Neuronal stem cell (in vitro differentiated cells): ENCODE results near the gene GSE1.

Experiments used
- DNase-seq: peaks from one replicate; pipeline ENCODE4 v3.0.0-alpha.2; 2013; ENCODE audit warnings: low spot score
- H2AFZ ChIP-seq: one replicate; pipeline ENCODE4 v1.6.1; 2013; ENCODE audit warnings: mild to moderate bottlenecking, low read length, inconsistent platforms
- H2AK5ac ChIP-seq: 2 replicates; pipeline ENCODE4 v1.6.1; 2013; ENCODE audit warnings: low read depth, mild to moderate bottlenecking, inconsistent platforms, low read length, moderate library complexity, mixed read lengths
- H2BK120ac ChIP-seq: 2 replicates; pipeline ENCODE4 v1.6.1; 2013; ENCODE audit warnings: low read depth, mild to moderate bottlenecking, inconsistent platforms, low read length, moderate library complexity, mixed read lengths
- H2BK12ac ChIP-seq: one replicate; pipeline ENCODE4 v1.6.1; 2013; ENCODE audit warnings: low read length, inconsistent platforms
- H2BK15ac ChIP-seq: 2 replicates; pipeline ENCODE4 v1.6.1; 2013; ENCODE audit warnings: mild to moderate bottlenecking, low read length, inconsistent platforms, mixed read lengths
- H2BK5ac ChIP-seq: one replicate; pipeline ENCODE4 v1.6.1; 2013; ENCODE audit warnings: inconsistent platforms, mild to moderate bottlenecking, low read length, moderate library complexity
- H3K14ac ChIP-seq: one replicate; pipeline ENCODE4 v1.6.1; 2013; ENCODE audit warnings: low read length, inconsistent platforms
- H3K18ac ChIP-seq: 2 replicates; pipeline ENCODE4 v1.6.1; 2013; ENCODE audit warnings: low read length, inconsistent platforms
- H3K23ac ChIP-seq: 2 replicates; pipeline ENCODE4 v1.6.1; 2013; ENCODE audit warnings: low read depth, mild to moderate bottlenecking, mixed read lengths, low read length, inconsistent platforms; ENCODE audit not compliant: poor library complexity
- H3K27ac ChIP-seq: replicated peaks from 3 replicates; pipeline ENCODE4 v1.5.1; 2013; ENCODE audit warnings: low read length, inconsistent platforms
- H3K27me3 ChIP-seq, 3 experiments: 2 replicates each; pipeline ENCODE4 v1.6.1; 2013; ENCODE audit warnings: low read length in 3 of 3, mild to moderate bottlenecking in 2 of 3, inconsistent platforms in 1 of 3, low read depth in 1 of 3, mixed read lengths in 1 of 3, moderate library complexity in 1 of 3; ENCODE audit not compliant: control insufficient read depth in 3 of 3, insufficient read depth in 3 of 3
- H3K36me3 ChIP-seq, 2 donors: replicated peaks in 1 of 2; 2 replicates each; pipeline ENCODE4 v1.6.1; 2013; ENCODE audit warnings: low read length in 2 of 2; ENCODE audit not compliant: control insufficient read depth in 2 of 2, insufficient read depth in 2 of 2
- H3K4ac ChIP-seq: 2 replicates; pipeline ENCODE4 v1.6.1; 2013; ENCODE audit warnings: inconsistent platforms, mild to moderate bottlenecking, low read length, moderate library complexity
- H3K4me1 ChIP-seq, 2 donors: 1 replicate in 1 of 2; 2 replicates in 1 of 2; pipeline ENCODE4 v1.6.1; 2013; ENCODE audit warnings: low read length in 2 of 2, low read depth in 1 of 2; ENCODE audit not compliant: control insufficient read depth in 2 of 2, insufficient read depth in 1 of 2
- H3K4me2 ChIP-seq: one replicate; pipeline ENCODE4 v1.6.1; 2013; ENCODE audit warnings: mild to moderate bottlenecking, low read length, inconsistent platforms; ENCODE audit not compliant: insufficient read depth, poor library complexity, severe bottlenecking
- H3K4me3 ChIP-seq, 2 donors: 2 replicates each; pipeline ENCODE4 v1.5.1; 2013; ENCODE audit warnings: low read length in 2 of 2, mild to moderate bottlenecking in 2 of 2, inconsistent platforms in 1 of 2, moderate library complexity in 1 of 2
- H3K79me1 ChIP-seq: one replicate; pipeline ENCODE4 v1.6.1; 2013; ENCODE audit warnings: low read depth, mild to moderate bottlenecking, inconsistent platforms, low read length, moderate library complexity
- H3K9ac ChIP-seq: one replicate; pipeline ENCODE4 v1.6.1; 2013; ENCODE audit warnings: mild to moderate bottlenecking, low read depth, low read length, inconsistent platforms; ENCODE audit not compliant: poor library complexity
- H3K9me3 ChIP-seq, 2 donors: replicated peaks in 1 of 2; 2 replicates each; pipeline versions ENCODE3 to v1.6.1; 2013; ENCODE audit warnings: low read length in 2 of 2, mild to moderate bottlenecking in 2 of 2, inconsistent platforms in 1 of 2, low read depth in 1 of 2, mixed read lengths in 1 of 2, moderate library complexity in 1 of 2; ENCODE audit not compliant: control insufficient read depth in 2 of 2, insufficient read depth in 1 of 2
- H4K8ac ChIP-seq: one replicate; pipeline ENCODE4 v1.6.1; 2013; ENCODE audit warnings: low read depth, mild to moderate bottlenecking, inconsistent platforms, low read length, moderate library complexity
- H4K91ac ChIP-seq: one replicate; pipeline ENCODE4 v1.6.1; 2013; ENCODE audit warnings: low read length, low read depth, mild to moderate bottlenecking, inconsistent platforms; ENCODE audit not compliant: poor library complexity
- WGBS, 2 donors: extraction: QIAGEN DNeasy Blood & Tissue Kit; methylation state at CpG; one replicate each; pipeline ENCODE4 v1.1.7; 2013; ENCODE audit warnings: missing lambda C conversion rate in 2 of 2, mixed read lengths in 1 of 2; ENCODE audit not compliant: insufficient read length in 2 of 2, insufficient replicate concordance in 1 of 2; ENCODE audit errors: extremely low coverage in 2 of 2; 5-methylcytosine and 5-hydroxymethylcytosine counted together

Gene GSE1

DNA sequence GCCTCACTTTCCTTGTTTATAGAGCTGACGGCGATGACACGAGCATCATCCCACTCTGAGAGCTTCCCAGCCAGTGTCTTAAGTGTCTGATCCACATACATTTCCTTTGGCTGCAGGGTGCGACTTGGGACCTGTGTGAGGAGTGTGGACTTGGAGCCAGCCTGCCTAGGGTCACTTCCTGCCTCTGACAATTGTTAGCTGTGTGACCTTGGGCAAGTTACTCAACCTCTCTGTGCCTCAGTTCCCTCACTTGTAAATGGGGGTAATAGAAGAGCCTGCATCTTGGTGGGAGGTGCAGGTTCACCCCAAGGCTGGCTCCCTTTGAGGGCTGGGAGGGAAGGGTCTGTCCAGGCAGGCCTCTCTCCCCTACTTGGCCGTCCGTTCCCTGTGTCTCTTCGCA, 27.4 kb upstream of the GSE1 start:
- no peak overlapping the region for H3K9ac ChIP-seq
- H3K14ac ChIP-seq: peak overlapping the region; percentile 2
- H2BK5ac ChIP-seq: no peak overlapping the region
- H3K27me3 ChIP-seq: peaks cover 0 to 29% (median 0%) of the 10 kb centered on the region in 3 experiments
- WGBS, 2 donors: no CpG with 5 or more reads among the region's 7 CpGs
- no peak overlapping the region for H3K4me2 ChIP-seq
- peak overlapping the region; percentile 12 for H2AK5ac ChIP-seq
- H3K36me3 ChIP-seq: no peaks in the 10 kb centered on the region
- DNase-seq: no peak
- H3K9me3 ChIP-seq: peaks cover 2 to 3% of the 10 kb centered on the region in 2 donors
- H2BK120ac ChIP-seq: no peak overlapping the region
- H4K8ac ChIP-seq: no peak overlapping the region
- no peak overlapping the region for H3K4me3 ChIP-seq
- H2BK12ac ChIP-seq: no peak overlapping the region
- no peak overlapping the region for H2AFZ ChIP-seq
- H3K4ac ChIP-seq: no peak overlapping the region
- H2BK15ac ChIP-seq: no peak overlapping the region
- H3K79me1 ChIP-seq: no peaks in the 10 kb centered on the region
- no peak overlapping the region for H3K27ac ChIP-seq
- H3K18ac ChIP-seq: peak overlapping the region; percentile 1
- H4K91ac ChIP-seq: no peak overlapping the region
- peaks cover 43 to 79% of the 10 kb centered on the region in 2 donors for H3K4me1 ChIP-seq
- H3K23ac ChIP-seq: peak overlapping the region; percentile 14

DNA sequence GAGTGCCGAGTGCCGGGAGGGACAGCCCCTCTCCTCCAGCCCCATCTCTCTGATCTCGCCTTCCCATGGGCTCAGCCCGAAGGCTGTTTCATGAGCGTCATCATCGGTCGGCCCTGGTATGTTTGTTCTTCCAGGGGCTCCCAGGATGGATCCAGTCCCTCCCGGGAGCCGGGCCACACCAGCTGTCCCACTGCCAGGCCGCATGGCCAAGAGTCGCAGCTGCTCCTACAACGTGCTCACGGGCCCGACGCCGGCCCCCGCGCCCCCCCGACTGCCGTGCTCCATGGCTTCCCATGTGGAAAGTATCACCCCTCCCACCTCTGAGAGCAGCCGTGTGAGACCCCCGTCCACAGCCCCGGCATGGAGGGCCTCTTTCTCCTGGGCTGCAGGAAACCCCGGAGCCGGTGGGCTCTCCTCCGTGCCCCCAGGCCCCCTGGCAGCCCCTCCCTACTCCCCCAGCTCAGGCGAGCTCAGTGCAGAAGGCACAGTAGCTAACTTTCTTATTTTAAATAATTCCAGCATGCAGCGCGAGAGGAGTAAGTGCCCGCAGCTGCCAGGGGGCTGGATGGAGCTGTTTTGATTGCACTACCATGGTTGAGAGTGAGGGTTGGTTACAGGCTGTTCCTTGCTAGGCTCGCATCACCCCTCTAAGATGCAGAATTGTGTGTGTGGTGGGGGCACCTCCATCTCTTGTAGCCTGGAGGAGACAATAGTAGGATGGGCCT, 26.6 kb upstream of the GSE1 start:
- peak overlapping the region; percentile 17 for H2BK15ac ChIP-seq
- no peaks in the 10 kb centered on the region for H3K79me1 ChIP-seq
- no peak overlapping the region for H4K8ac ChIP-seq
- H3K9ac ChIP-seq: no peak overlapping the region
- H3K18ac ChIP-seq: peak overlapping the region; percentile 77
- DNase-seq: no peak
- peaks cover 42 to 71% of the 10 kb centered on the region in 2 donors for H3K4me1 ChIP-seq
- no peak overlapping the region for H4K91ac ChIP-seq
- WGBS, 2 donors: no CpG with 5 or more reads among the region's 31 CpGs
- no peak overlapping the region for H2BK12ac ChIP-seq
- H2BK5ac ChIP-seq: no peak overlapping the region
- H3K27me3 ChIP-seq: peaks cover 0 to 25% (median 0%) of the 10 kb centered on the region in 3 experiments
- no peak overlapping the region for H3K14ac ChIP-seq
- H3K4ac ChIP-seq: no peak overlapping the region
- peak overlapping the region; percentile 34 for H2AK5ac ChIP-seq
- H2BK120ac ChIP-seq: peak overlapping the region; percentile 38
- no peak overlapping the region for H2AFZ ChIP-seq
- no peak overlapping the region for H3K4me2 ChIP-seq
- H3K27ac ChIP-seq: no peak overlapping the region
- no peak overlapping the region for H3K23ac ChIP-seq
- H3K36me3 ChIP-seq: no peaks in the 10 kb centered on the region
- no peak overlapping the region for H3K4me3 ChIP-seq
- H3K9me3 ChIP-seq: no peaks in the 10 kb centered on the region

DNA sequence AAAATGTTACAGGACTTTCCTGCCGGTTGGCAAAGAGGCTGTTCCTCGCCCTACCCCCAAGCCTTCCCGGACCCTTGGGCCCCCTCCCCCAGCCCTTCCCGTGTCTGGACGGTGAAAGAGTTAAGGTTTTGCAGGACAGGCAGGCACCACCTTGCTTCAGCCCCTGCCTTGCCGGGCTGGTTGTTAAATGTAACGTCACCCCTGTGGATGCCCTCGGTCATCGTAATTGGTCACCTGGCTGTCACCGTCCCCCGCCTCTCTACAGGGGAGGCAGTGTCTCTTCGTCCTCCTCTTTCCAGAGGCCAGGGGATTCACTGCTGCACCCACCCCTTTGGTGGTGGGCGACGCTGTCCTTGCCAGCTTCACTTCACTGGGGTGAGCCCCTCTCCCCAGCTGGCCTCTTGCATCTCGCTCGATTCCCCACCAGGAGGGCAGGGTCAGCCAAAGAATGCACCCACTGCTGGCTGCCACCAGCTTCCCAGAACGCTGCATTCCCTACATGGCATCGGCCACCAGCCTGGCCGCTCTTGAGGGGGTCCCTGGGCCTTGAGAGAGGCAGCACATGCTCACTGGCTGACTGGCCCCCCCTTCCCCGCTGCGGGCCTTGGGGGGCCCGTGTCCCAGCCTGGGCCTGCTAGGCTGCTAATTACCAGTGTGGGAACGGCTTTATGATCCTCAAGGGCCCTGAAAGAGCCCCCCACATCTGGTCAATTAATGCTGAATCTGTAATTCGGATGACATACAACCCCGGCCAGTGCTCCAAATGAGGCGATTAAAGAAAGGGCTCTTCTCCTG, 25.2 kb upstream of the GSE1 start:
- no peak overlapping the region for H3K27ac ChIP-seq
- peak overlapping the region; percentile 53 for H3K18ac ChIP-seq

More for the DNA sequence above, 25.2 kb upstream of the GSE1 start:
- H3K14ac ChIP-seq: peak overlapping the region; percentile 59
- peak overlapping the region; percentile 20 for H2AK5ac ChIP-seq
- no peak overlapping the region for H4K91ac ChIP-seq
- WGBS, 2 donors: no CpG with 5 or more reads among the region's 26 CpGs
- H3K9me3 ChIP-seq: no peaks in the 10 kb centered on the region
- peaks cover 37 to 59% of the 10 kb centered on the region in 2 donors for H3K4me1 ChIP-seq
- peak overlapping the region; percentile 29 for H4K8ac ChIP-seq
- no peak overlapping the region for H2BK120ac ChIP-seq
- H2BK12ac ChIP-seq: peak overlapping the region; percentile 2
- H3K4me2 ChIP-seq: no peak overlapping the region
- no peak overlapping the region for H3K4ac ChIP-seq
- H2BK15ac ChIP-seq: no peak overlapping the region
- no peak overlapping the region for H3K4me3 ChIP-seq
- H3K79me1 ChIP-seq: no peaks in the 10 kb centered on the region
- peak overlapping the region; percentile 24 for H3K9ac ChIP-seq
- peaks cover 0 to 18% (median 0%) of the 10 kb centered on the region in 3 experiments for H3K27me3 ChIP-seq
- DNase-seq: no peak
- H2BK5ac ChIP-seq: peak overlapping the region; percentile 71
- H3K36me3 ChIP-seq: no peaks in the 10 kb centered on the region
- no peak overlapping the region for H3K23ac ChIP-seq
- H2AFZ ChIP-seq: no peak overlapping the region
